Tibial artery (tissue), 4 donors: Measurements from ENCODE around the gene UBC.
"Not testable (repeated sequence)": the region's sequence is repeated elsewhere in the genome, so short reads cannot be mapped to it uniquely, and the experiment has no call there.

Experiments
- DNase-seq, 2 donors: peaks; one replicate each; pipeline ENCODE4 v3.0.0-alpha.2; 2019
- H3K27ac ChIP-seq, 2 donors: fragments of 200-600 bp; sonication (generic) in 1 of 2; 1 replicate in 1 of 2; 2 replicates in 1 of 2; pipeline ENCODE4 v1.5.1; 2018 to 2019; ENCODE audit warnings: mild to moderate bottlenecking in 1 of 2
- H3K27me3 ChIP-seq, 2 donors: fragments of 200-600 bp; sonication (generic) in 1 of 2; one replicate each; pipeline versions ENCODE4 v1.5.1 to v1.6.0; 2016 to 2019
- H3K36me3 ChIP-seq, 3 donors: fragments of 200-600 bp; sonication (generic) in 2 of 3; one replicate each; pipeline ENCODE4 v1.5.1; 2016 to 2019; ENCODE audit warnings: mild to moderate bottlenecking in 2 of 3
- H3K4me1 ChIP-seq, 4 donors: fragments of 200-600 bp; sonication (generic) in 2 of 4; 1 replicate in 3 of 4; 2 replicates in 1 of 4; pipeline ENCODE4 v1.5.1; 2016 to 2019
- H3K4me3 ChIP-seq, 2 donors: fragments of 200-600 bp; sonication (generic) in 1 of 2; 1 replicate in 1 of 2; 2 replicates in 1 of 2; pipeline ENCODE4 v1.5.1; 2018 to 2019; ENCODE audit warnings: mild to moderate bottlenecking in 2 of 2
- H3K9me3 ChIP-seq, 3 donors: fragments of 200-600 bp; sonication (generic) in 1 of 3; one replicate each; pipeline ENCODE4 v1.5.1; 2016 to 2019
- CTCF ChIP-seq, 2 experiments: fragments of 200-600 bp in 1 of 2; fragments of 450-650 bp in 1 of 2; IDR thresholded peaks; one replicate each; pipeline ENCODE4 v1.5.1; 2017 to 2019; ENCODE audit warnings: antibody characterized with exemption in 2 of 2, mild to moderate bottlenecking in 1 of 2, moderate library complexity in 1 of 2
- intact Hi-C: fragments of 100-400 bp; cut with DNase I; formaldehyde crosslinking; loops from one replicate; pipeline ENCODE4 v1.15.0; 2023; ENCODE audit warnings: low total_unique reads

Gene UBC

GRCh38 chr12:124930586-124930985 lies 16.1 kb upstream of the UBC start:
- Histone ChIP-seq H3K4me3 (no peak overlapping the region), H3K36me3 (no peaks in the 10 kb centered on the region), H3K27ac (no peak overlapping the region), H3K9me3 (no peaks in the 10 kb centered on the region), H3K27me3 (no peaks in the 10 kb centered on the region), H3K4me1 (peaks cover 0 to 18% (median 4%) of the 10 kb centered on the region in 4 donors)
- no peak for TF ChIP-seq CTCF (IDR thresholded peaks at IDR 0.05)
- no peak for DNase-seq
- intact Hi-C loops = no loop called here

GRCh38 chr12:124929649-124930419 lies 15.4 kb upstream of the UBC start:
- Histone ChIP-seq H3K4me1 (peaks cover 0 to 18% (median 4%) of the 10 kb centered on the region in 4 donors), H3K4me3 (no peak overlapping the region), H3K27me3 (no peaks in the 10 kb centered on the region), H3K27ac (no peak overlapping the region), H3K36me3 (no peaks in the 10 kb centered on the region), H3K9me3 (no peaks in the 10 kb centered on the region)
- no peak for DNase-seq
- intact Hi-C loops = no loop called here
- no peak for TF ChIP-seq CTCF (IDR thresholded peaks at IDR 0.05)

- DNase-seq = no peak
These were observed 14.6 kb upstream of the UBC start for GRCh38 chr12:124928912-124929530.

GRCh38 chr12:124928095-124928911 lies 13.9 kb upstream of the UBC start:
- peak; percentile 64 to 81 for DNase-seq
- Histone ChIP-seq H3K4me3 (peak overlapping the region; percentile 56 to 67), H3K9me3 (no peaks in the 10 kb centered on the region), H3K27ac (peak overlapping the region; percentile 86 to 93), H3K4me1 (peaks cover 0 to 11% (median 4%) of the 10 kb centered on the region in 4 donors), H3K27me3 (no peaks in the 10 kb centered on the region), H3K36me3 (no peaks in the 10 kb centered on the region)
- intact Hi-C loops = no loop called here
- no peak for TF ChIP-seq CTCF (IDR thresholded peaks at IDR 0.05)

More at GRCh38 chr12:124928912-124929530, 14.6 kb upstream of the UBC start:
- no peak for TF ChIP-seq CTCF (IDR thresholded peaks at IDR 0.05)
- intact Hi-C loops = no loop called here
- Histone ChIP-seq H3K9me3 (no peaks in the 10 kb centered on the region), H3K4me3 (no peak overlapping the region), H3K36me3 (no peaks in the 10 kb centered on the region), H3K27ac (peak overlapping the region; percentile 86 to 93), H3K27me3 (no peaks in the 10 kb centered on the region), H3K4me1 (peaks cover 0 to 17% (median 4%) of the 10 kb centered on the region in 4 donors)

- Histone ChIP-seq H3K4me1 (peaks cover 0 to 13% (median 5%) of the 10 kb centered on the region in 4 donors), H3K27me3 (no peaks in the 10 kb centered on the region), H3K4me3 (peak overlapping the region; percentile 56 to 67), H3K9me3 (no peaks in the 10 kb centered on the region), H3K36me3 (no peaks in the 10 kb centered on the region), H3K27ac (peak overlapping the region; percentile 86 to 93)
- intact Hi-C loops = no loop called here
- DNase-seq = peak; percentile 94
- TF ChIP-seq CTCF (IDR thresholded peaks at IDR 0.05) = no peak
These were observed 13.0 kb upstream of the UBC start for GRCh38 chr12:124927201-124928094.

- H3K36me3 ChIP-seq, intact Hi-C loops, H3K4me3 ChIP-seq, H3K9me3 ChIP-seq, H3K27ac ChIP-seq, H3K27me3 ChIP-seq: not testable (repeated sequence)
- H3K4me1 ChIP-seq = peaks cover 0 to 30% (median 12%) of the 10 kb centered on the region in 4 donors
- peak in 1 of 2 donors; percentile 40 for DNase-seq
These were observed 11.3 kb upstream of the UBC start for GRCh38 chr12:124925782-124926181.
